Stimulated activated CD4-positive, alpha-beta T cell treated with anti-CD3 and anti-CD28 coated beads, Interleukin-15, amount 100 ng/mL, for 48 hours (primary cell): ENCODE results near the gene TBX3.

Source experiments
- DNase-seq, 2 donors: peaks; one replicate each; pipeline ENCODE4 v3.0.0-alpha.2; 2020; ENCODE audit warnings: low read depth in 2 of 2

The TBX3 gene

GRCh38 chr12:114682785-114683708 lies 928 bp downstream of the TBX3 start:
- DNase-seq: no peak

GRCh38 chr12:114682106-114682784 lies 1.7 kb downstream of the TBX3 start:
- no peak for DNase-seq

GRCh38 chr12:114681116-114681871 lies 2.7 kb downstream of the TBX3 start:
- no peak for DNase-seq

GRCh38 chr12:114680604-114681069 lies 3.3 kb downstream of the TBX3 start:
- no peak for DNase-seq

GRCh38 chr12:114679942-114680341 lies 4.0 kb downstream of the TBX3 start:
- no peak for DNase-seq

- no peak for DNase-seq
Observed at GRCh38 chr12:114679452-114679875, 4.5 kb downstream of the TBX3 start.

- no peak for DNase-seq
Observed at GRCh38 chr12:114678718-114679117, 5.3 kb downstream of the TBX3 start.

GRCh38 chr12:114678028-114678427 lies 5.9 kb downstream of the TBX3 start:
- no peak for DNase-seq

GRCh38 chr12:114676142-114676741 lies 7.7 kb downstream of the TBX3 start:
- no peak for DNase-seq

- DNase-seq: no peak
Observed at GRCh38 chr12:114674251-114675047, 9.5 kb downstream of the TBX3 start.

- DNase-seq: no peak
Observed at GRCh38 chr12:114673901-114674250, 10.1 kb downstream of the TBX3 start.

GRCh38 chr12:114673169-114673833 lies 10.7 kb downstream of the TBX3 start:
- no peak for DNase-seq

GRCh38 chr12:114672817-114673168 lies 11.2 kb downstream of the TBX3 start:
- no peak for DNase-seq

GRCh38 chr12:114671443-114672411 lies 12.2 kb downstream of the TBX3 start:
- DNase-seq: no peak

GRCh38 chr12:114671066-114671442 lies 12.9 kb downstream of the TBX3 start:
- no peak for DNase-seq

GRCh38 chr12:114670291-114670980 lies 13.5 kb downstream of the TBX3 start:
- DNase-seq: no peak

- DNase-seq: no peak
Observed at GRCh38 chr12:114669401-114670290, 14.3 kb downstream of the TBX3 start.

- DNase-seq: no peak
Observed at GRCh38 chr12:114668886-114669288, 15.1 kb downstream of the TBX3 start.
